ACC112 (cell line): ENCODE results near the gene NINL.
A peak's percentile ranks its signal among the peaks of the same experiment; 100 is the strongest.
"Not testable (repeated sequence)": the region's sequence is repeated elsewhere in the genome, so short reads cannot be mapped to it uniquely, and the experiment has no call there.

Source experiments
- H2AFZ ChIP-seq: fragments of 200-600 bp; sonication (generic); one replicate; pipeline ENCODE4 v1.6.0; 2017; ENCODE audit warnings: antibody characterized with exemption, low read length; ENCODE audit not compliant: unreplicated experiment
- H3K27ac ChIP-seq: fragments of 200-600 bp; sonication (generic); 2 replicates; pipeline ENCODE4 v1.5.1; 2014; ENCODE audit warnings: low read depth, mild to moderate bottlenecking, antibody characterized with exemption, low read length, moderate library complexity
- H3K27me3 ChIP-seq: fragments of 200-600 bp; sonication (generic); 2 replicates; pipeline ENCODE4 v1.6.1; 2014; ENCODE audit warnings: mild to moderate bottlenecking, antibody characterized with exemption, low read length, moderate library complexity, mixed read lengths; ENCODE audit not compliant: insufficient read depth
- H3K36me3 ChIP-seq: fragments of 200-600 bp; sonication (generic); 2 replicates; pipeline ENCODE4 v1.6.1; 2016; ENCODE audit warnings: mild to moderate bottlenecking, antibody characterized with exemption, low read length, moderate library complexity, mixed read lengths; ENCODE audit not compliant: insufficient read depth
- H3K4me1 ChIP-seq: fragments of 200-600 bp; sonication (generic); one replicate; pipeline ENCODE4 v1.6.1; 2016; ENCODE audit warnings: low read length, mixed read lengths; ENCODE audit not compliant: insufficient read depth, unreplicated experiment, control insufficient read depth
- H3K4me3 ChIP-seq: fragments of 200-600 bp; sonication (generic); 2 replicates; pipeline ENCODE4 v1.5.1; 2014; ENCODE audit warnings: mild to moderate bottlenecking, low read depth, low read length
- H3K79me2 ChIP-seq: fragments of 200-600 bp; sonication (generic); one replicate; pipeline ENCODE4 v1.6.0; 2016; ENCODE audit warnings: low read length; ENCODE audit not compliant: control insufficient read depth, unreplicated experiment, insufficient read depth

The NINL gene

GRCh38 chr20:25551413-25552215 is 33.7 kb downstream of the NINL start:
- H3K27me3 ChIP-seq: no peaks in the 10 kb centered on the region
- no peak overlapping the region for H3K27ac ChIP-seq
- no peaks in the 10 kb centered on the region for H3K36me3 ChIP-seq
- peaks cover 28% of the 10 kb centered on the region for H3K4me1 ChIP-seq
- H3K79me2 ChIP-seq: peaks cover 4% of the 10 kb centered on the region
- no peak overlapping the region for H3K4me3 ChIP-seq
- H2AFZ ChIP-seq: no peak overlapping the region

GRCh38 chr20:25550645-25551337 is 34.5 kb downstream of the NINL start:
- peaks cover 28% of the 10 kb centered on the region for H3K4me1 ChIP-seq
- not testable (repeated sequence) for H3K27me3 ChIP-seq, H3K36me3 ChIP-seq, H3K79me2 ChIP-seq, H2AFZ ChIP-seq, H3K4me3 ChIP-seq, H3K27ac ChIP-seq

GRCh38 chr20:25549843-25550477 is 35.4 kb downstream of the NINL start:
- no peaks in the 10 kb centered on the region for H3K36me3 ChIP-seq

GRCh38 chr20:25549172-25549773 is 36.1 kb downstream of the NINL start:
- Histone ChIP-seq H3K27me3 (no peaks in the 10 kb centered on the region), H2AFZ (peak overlapping the region; percentile 88), H3K27ac (no peak overlapping the region), H3K4me3 (no peak overlapping the region), H3K36me3 (no peaks in the 10 kb centered on the region), H3K79me2 (peaks cover 4% of the 10 kb centered on the region), H3K4me1 (peaks cover 34% of the 10 kb centered on the region)

More at GRCh38 chr20:25549843-25550477, 35.4 kb downstream of the NINL start:
- H3K4me1 ChIP-seq: peaks cover 30% of the 10 kb centered on the region
- H3K27me3 ChIP-seq: no peaks in the 10 kb centered on the region
- H3K4me3 ChIP-seq: no peak overlapping the region
- H2AFZ ChIP-seq: peak overlapping the region; percentile 88
- no peak overlapping the region for H3K27ac ChIP-seq
- peaks cover 4% of the 10 kb centered on the region for H3K79me2 ChIP-seq

- Histone ChIP-seq H3K27ac (no peak overlapping the region), H3K4me1 (peaks cover 30% of the 10 kb centered on the region), H3K36me3 (no peaks in the 10 kb centered on the region), H3K79me2 (peaks cover 4% of the 10 kb centered on the region), H2AFZ (no peak overlapping the region), H3K4me3 (no peak overlapping the region), H3K27me3 (no peaks in the 10 kb centered on the region)
These were observed 36.7 kb downstream of the NINL start for GRCh38 chr20:25548613-25549086.

- H3K4me1 ChIP-seq: peaks cover 34% of the 10 kb centered on the region
- H3K4me3 ChIP-seq: no peak overlapping the region
- H3K27ac ChIP-seq: no peak overlapping the region
- no peaks in the 10 kb centered on the region for H3K27me3 ChIP-seq
- H2AFZ ChIP-seq: no peak overlapping the region
- H3K79me2 ChIP-seq: peaks cover 4% of the 10 kb centered on the region
- H3K36me3 ChIP-seq: no peaks in the 10 kb centered on the region
These were observed 37.3 kb downstream of the NINL start for GRCh38 chr20:25547999-25548398.

- no peaks in the 10 kb centered on the region for H3K36me3 ChIP-seq
- peaks cover 4% of the 10 kb centered on the region for H3K79me2 ChIP-seq
- peaks cover 37% of the 10 kb centered on the region for H3K4me1 ChIP-seq
- H3K27ac ChIP-seq: no peak overlapping the region
- H3K27me3 ChIP-seq: no peaks in the 10 kb centered on the region
- no peak overlapping the region for H3K4me3 ChIP-seq
- H2AFZ ChIP-seq: no peak overlapping the region
These were observed 38.3 kb downstream of the NINL start for GRCh38 chr20:25547063-25547462.

- H3K36me3 ChIP-seq: no peaks in the 10 kb centered on the region
- H2AFZ ChIP-seq: no peak overlapping the region
- H3K4me3 ChIP-seq: no peak overlapping the region
- peaks cover 4% of the 10 kb centered on the region for H3K79me2 ChIP-seq
- no peaks in the 10 kb centered on the region for H3K27me3 ChIP-seq
- H3K4me1 ChIP-seq: peaks cover 45% of the 10 kb centered on the region
- no peak overlapping the region for H3K27ac ChIP-seq
These were observed 39.3 kb downstream of the NINL start for GRCh38 chr20:25546048-25546447.

- Histone ChIP-seq H3K79me2 (peaks cover 4% of the 10 kb centered on the region), H3K4me1 (peaks cover 51% of the 10 kb centered on the region), H2AFZ (no peak overlapping the region)
These were observed 40.2 kb downstream of the NINL start for GRCh38 chr20:25545171-25545570.

GRCh38 chr20:25544734-25545133 is 40.6 kb downstream of the NINL start:
- Histone ChIP-seq H3K79me2 (peaks cover 4% of the 10 kb centered on the region), H3K4me3 (no peak overlapping the region), H3K27ac (no peak overlapping the region), H3K36me3 (no peaks in the 10 kb centered on the region), H3K4me1 (peaks cover 48% of the 10 kb centered on the region), H2AFZ (no peak overlapping the region), H3K27me3 (no peaks in the 10 kb centered on the region)

More at GRCh38 chr20:25545171-25545570, 40.2 kb downstream of the NINL start:
- Histone ChIP-seq H3K4me3 (no peak overlapping the region), H3K27ac (no peak overlapping the region), H3K27me3 (no peaks in the 10 kb centered on the region), H3K36me3 (no peaks in the 10 kb centered on the region)
